GM13976 (cell line): Measurements from ENCODE around the gene MACO1.

Experiments used
- DNase-seq: peaks from one replicate; pipeline ENCODE4 v3.0.0; 2012; ENCODE audit warnings: low spot score
- CTCF ChIP-seq: IDR thresholded peaks from 2 replicates; pipeline ENCODE4 v1.5.1; 2012; ENCODE audit warnings: borderline replicate concordance, mild to moderate bottlenecking; ENCODE audit not compliant: insufficient read depth; ENCODE audit errors: extremely low read depth, missing control alignments, control extremely low read depth
- in situ Hi-C: fragments of 300-500 bp; cut with MboI; formaldehyde crosslinking; loops from one replicate; pipeline ENCODE4 v1.12.0; 2022; ENCODE audit warnings: low sequenced_read_pairs, mixed read lengths, inconsistent platforms; ENCODE audit not compliant: unreplicated experiment

Gene MACO1

DNA sequence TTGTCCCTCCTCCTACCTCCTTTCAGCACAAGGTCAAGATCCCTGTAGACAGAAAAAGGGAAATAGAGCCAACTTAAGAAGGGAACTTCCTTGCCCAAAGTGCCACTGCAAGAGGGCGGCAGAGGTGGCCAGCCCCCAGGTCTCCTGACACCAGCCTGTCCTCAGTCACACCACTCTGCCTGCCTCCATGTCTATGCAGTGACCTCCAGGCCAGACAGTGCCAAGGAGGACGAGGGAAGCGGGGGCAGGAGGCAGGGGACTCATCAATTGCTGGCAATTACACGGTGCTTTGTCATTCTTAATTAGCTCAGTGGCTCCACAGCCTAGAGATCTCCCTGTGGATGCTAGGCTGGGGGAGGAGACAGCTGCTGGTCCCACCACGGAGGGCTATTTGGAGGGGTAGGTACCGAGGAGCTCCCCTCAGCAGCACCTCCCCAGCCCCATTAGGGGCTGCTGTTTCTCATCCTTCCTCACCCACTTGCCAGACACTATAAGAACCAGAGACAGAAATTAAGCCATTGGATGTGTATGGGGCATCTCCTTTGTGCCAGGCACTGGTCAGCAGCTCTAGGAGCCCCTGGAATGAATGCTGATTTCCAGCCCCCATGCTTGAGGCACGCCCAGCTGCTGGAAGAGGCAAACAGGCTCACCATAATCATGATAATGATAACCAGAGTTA lies 106.6 kb downstream of the MACO1 start:
- TF ChIP-seq CTCF = no peak
- in situ Hi-C loops = no loop called here
- no peak for DNase-seq

DNA sequence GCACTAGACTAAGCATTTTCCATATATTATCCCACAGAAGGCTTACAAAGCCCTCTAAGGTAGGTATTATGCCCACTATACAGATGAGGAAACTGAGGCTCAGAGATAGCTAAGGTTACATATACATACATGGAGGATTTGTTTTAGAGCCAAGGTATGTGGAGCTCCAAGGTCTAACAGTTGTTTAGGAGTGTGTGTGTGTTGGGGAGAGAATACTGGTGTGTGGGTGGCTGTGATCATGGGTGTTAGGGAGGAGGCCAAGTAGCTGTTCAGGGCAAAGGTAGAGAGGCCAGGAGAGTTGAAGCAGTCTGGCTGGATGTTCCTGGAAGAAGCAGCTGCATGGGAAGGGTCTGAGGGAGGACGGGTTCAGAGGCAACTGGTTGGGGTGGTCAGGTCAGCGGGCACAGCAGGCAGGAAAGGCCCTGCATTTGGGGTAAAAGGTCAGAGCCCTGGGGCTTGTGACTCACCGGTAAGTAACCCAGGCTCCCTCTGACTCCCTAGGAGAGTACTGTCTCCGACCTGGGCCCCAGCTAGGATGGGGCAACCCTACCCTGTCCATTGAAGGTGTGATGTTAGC lies 107.6 kb downstream of the MACO1 start:
- in situ Hi-C loops = no loop called here
- no peak for TF ChIP-seq CTCF
- no peak for DNase-seq

DNA sequence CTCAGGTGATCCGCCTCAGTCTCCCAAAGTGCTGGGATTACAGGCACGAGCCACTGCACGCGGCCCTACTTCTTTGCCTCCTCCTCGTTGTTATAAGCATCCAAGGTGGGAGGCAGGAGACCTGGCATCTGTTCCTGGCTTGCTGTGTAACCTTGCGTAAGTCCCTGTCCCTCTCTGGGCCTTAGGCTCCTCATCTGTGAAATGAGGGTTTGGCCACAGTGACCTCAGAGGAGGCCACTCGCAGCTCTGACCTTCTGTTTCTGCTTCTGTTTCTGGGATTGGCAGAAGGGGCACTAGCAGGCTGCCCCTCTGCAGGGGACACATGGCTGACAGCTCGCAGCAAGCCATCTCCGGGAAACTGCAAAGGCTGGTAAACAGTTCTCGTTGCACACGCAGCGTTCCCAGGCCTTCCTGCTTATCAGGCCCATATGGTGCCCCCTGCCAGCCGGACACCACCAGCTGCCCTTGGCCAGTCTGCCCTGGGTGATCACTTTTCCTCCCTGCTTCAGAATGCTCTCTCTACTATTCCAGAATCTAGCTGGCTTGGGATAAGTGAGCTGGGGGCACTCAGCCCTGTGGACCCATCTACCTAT lies 110.1 kb downstream of the MACO1 start:
- in situ Hi-C loops = no loop called here
- DNase-seq = no peak
- TF ChIP-seq CTCF = no peak

DNA sequence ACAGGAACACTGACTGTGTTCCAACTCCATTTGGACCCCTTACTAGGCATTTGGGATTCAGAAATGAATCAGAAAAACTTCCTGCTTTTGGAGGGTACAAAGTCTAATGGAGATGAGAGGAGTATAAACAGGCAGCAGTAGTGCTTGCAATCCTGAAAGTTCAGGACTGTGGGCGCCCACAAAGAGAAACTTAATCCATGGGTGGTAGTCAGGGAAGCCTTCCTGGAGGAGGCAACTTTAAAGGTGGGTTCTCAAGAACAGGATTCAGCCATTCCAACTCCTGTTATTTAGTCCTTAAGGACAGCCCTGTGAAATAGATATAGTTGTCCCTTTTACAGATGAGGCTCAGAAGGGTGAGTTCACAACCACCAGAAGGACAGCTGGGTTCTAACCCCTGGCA lies 110.7 kb downstream of the MACO1 start:
- no peak for DNase-seq
- in situ Hi-C loops = no loop called here
- TF ChIP-seq CTCF = no peak

- no peak for TF ChIP-seq CTCF
- DNase-seq = no peak
- in situ Hi-C loops = no loop called here
Measured at GRCh38 chr1:25541889-25542658, 111.4 kb downstream of the MACO1 start.

GRCh38 chr1:25543005-25543424 lies 112.3 kb downstream of the MACO1 start:
- no peak for TF ChIP-seq CTCF
- no peak for DNase-seq
- in situ Hi-C loops = no loop called here
